GM21367 (cell line): ENCODE measurements around the gene ID2.

Experiments
- ATAC-seq: cut with Tn5 transposase; IDR thresholded peaks from one replicate; pipeline ENCODE4 v1.9.1; 2021; ENCODE audit not compliant: unreplicated experiment

Gene ID2

GRCh38 chr2:8682719-8683667 lies 1.1 kb downstream of the ID2 start:
- no peak for ATAC-seq

GRCh38 chr2:8684540-8684877 lies 2.7 kb downstream of the ID2 start:
- ATAC-seq: no peak

GRCh38 chr2:8684878-8685696 lies 3.2 kb downstream of the ID2 start:
- ATAC-seq: no peak

GRCh38 chr2:8685697-8686358 lies 4.0 kb downstream of the ID2 start:
- ATAC-seq: no peak

GRCh38 chr2:8691859-8692437 lies 10.1 kb downstream of the ID2 start:
- no peak for ATAC-seq

- no peak for ATAC-seq
These were observed 10.9 kb downstream of the ID2 start for GRCh38 chr2:8692783-8693156.

- no peak for ATAC-seq
These were observed 11.4 kb downstream of the ID2 start for GRCh38 chr2:8693157-8693821.

GRCh38 chr2:8694737-8695136 lies 12.9 kb downstream of the ID2 start:
- ATAC-seq: no peak

GRCh38 chr2:8697190-8697589 lies 15.3 kb downstream of the ID2 start:
- ATAC-seq: no peak

GRCh38 chr2:8699839-8700238 lies 18.0 kb downstream of the ID2 start:
- ATAC-seq: no peak

- ATAC-seq: no peak
These were observed 20.0 kb downstream of the ID2 start for GRCh38 chr2:8701681-8702379.

- ATAC-seq: no peak
These were observed 23.1 kb downstream of the ID2 start for GRCh38 chr2:8704906-8705305.

- ATAC-seq: no peak
These were observed 27.8 kb downstream of the ID2 start for GRCh38 chr2:8709611-8710010.

GRCh38 chr2:8710951-8711350 lies 29.1 kb downstream of the ID2 start:
- ATAC-seq: no peak

- ATAC-seq: no peak
These were observed 32.4 kb downstream of the ID2 start for GRCh38 chr2:8714283-8714682.

GRCh38 chr2:8714971-8715370 lies 33.1 kb downstream of the ID2 start:
- no peak for ATAC-seq

GRCh38 chr2:8719528-8719927 lies 37.7 kb downstream of the ID2 start:
- no peak for ATAC-seq

- ATAC-seq: no peak
These were observed 38.9 kb downstream of the ID2 start for GRCh38 chr2:8720741-8721140.

GRCh38 chr2:8721410-8721809 lies 39.6 kb downstream of the ID2 start:
- ATAC-seq: no peak

GRCh38 chr2:8722986-8723385 lies 41.1 kb downstream of the ID2 start:
- ATAC-seq: no peak
